GM23338 (cell line): ENCODE measurements around the gene LINGO4. TPM values are rescaled to one million over a fixed set of nuclear protein-coding genes. Genes with fewer than 3 reads are reported as not detected.

ENCODE experiments used
- ATAC-seq: fragments of 200-7000 bp; cut with Tn5 transposase; 3 replicates; pipeline ENCODE4 v1.9.1; 2020
- DNase-seq: peaks from one replicate; pipeline ENCODE4 v3.0.0-alpha.2; 2015; ENCODE audit warnings: low spot score
- H2AFZ ChIP-seq: fragments of 200-600 bp; sonication (generic); 2 replicates; pipeline ENCODE4 v1.8.0; 2016; ENCODE audit warnings: antibody characterized with exemption, mild to moderate bottlenecking, moderate library complexity
- H3F3A ChIP-seq: fragments of 200-600 bp; sonication (generic); replicated peaks from 2 replicates; pipeline ENCODE4 v1.8.0; 2017; ENCODE audit warnings: antibody characterized with exemption, mixed run types, low read depth
- H3K27ac ChIP-seq: fragments of 200-600 bp; sonication (generic); 2 replicates; pipeline ENCODE4 v1.6.1; 2016; ENCODE audit warnings: low read depth
- H3K27me3 ChIP-seq: fragments of 200-600 bp; sonication (generic); 2 replicates; pipeline ENCODE4 v1.8.0; 2016; ENCODE audit warnings: mild to moderate bottlenecking, mixed run types, moderate library complexity; ENCODE audit not compliant: insufficient read depth
- H3K36me3 ChIP-seq: fragments of 200-600 bp; sonication (generic); 2 replicates; pipeline ENCODE4 v1.8.0; 2016; ENCODE audit warnings: mild to moderate bottlenecking; ENCODE audit not compliant: insufficient read depth
- H3K4me1 ChIP-seq: fragments of 200-600 bp; sonication (generic); 2 replicates; pipeline ENCODE4 v1.8.0; 2016; ENCODE audit warnings: mild to moderate bottlenecking, moderate library complexity; ENCODE audit not compliant: insufficient read depth
- H3K4me2 ChIP-seq: fragments of 200-600 bp; sonication (generic); 2 replicates; pipeline ENCODE4 v1.7.1; 2017; ENCODE audit warnings: mixed run types
- H3K4me3 ChIP-seq: fragments of 200-600 bp; sonication (generic); 2 replicates; pipeline ENCODE4 v1.6.1; 2016; ENCODE audit warnings: mixed run types
- H3K79me2 ChIP-seq: fragments of 200-600 bp; sonication (generic); replicated peaks from 2 replicates; pipeline ENCODE4 v1.8.0; 2017; ENCODE audit warnings: mild to moderate bottlenecking; ENCODE audit not compliant: insufficient read depth
- H3K9me2 ChIP-seq: fragments of 200-600 bp; sonication (generic); 2 replicates; pipeline ENCODE4 v1.8.0; 2017; ENCODE audit not compliant: insufficient read depth
- H4K20me1 ChIP-seq: fragments of 200-600 bp; sonication (generic); replicated peaks from 2 replicates; pipeline ENCODE4 v1.8.0; 2017; ENCODE audit warnings: mild to moderate bottlenecking; ENCODE audit not compliant: insufficient read depth
- H3K27ac Mint-ChIP-seq: 2 replicates; pipeline ENCODE4 v1.8.0; 2020; ENCODE audit warnings: inconsistent platforms, mild to moderate bottlenecking, moderate library complexity, mixed read lengths
- H3K27me3 Mint-ChIP-seq: 3 replicates; pipeline ENCODE4 v1.8.0; 2022; ENCODE audit warnings: low read depth, mild to moderate bottlenecking, moderate library complexity, mixed read lengths, inconsistent platforms; ENCODE audit not compliant: insufficient read depth, poor library complexity
- H3K36me3 Mint-ChIP-seq: 3 replicates; pipeline ENCODE4 v1.8.0; 2021; ENCODE audit warnings: low read depth, mild to moderate bottlenecking, inconsistent platforms, moderate library complexity, mixed read lengths
- H3K4me1 Mint-ChIP-seq: 3 replicates; pipeline ENCODE4 v1.8.0; 2020; ENCODE audit warnings: mild to moderate bottlenecking, inconsistent platforms, mixed read lengths
- H3K4me3 Mint-ChIP-seq: 3 replicates; pipeline ENCODE4 v1.8.0; 2021; ENCODE audit warnings: moderate library complexity, mild to moderate bottlenecking, inconsistent platforms, mixed read lengths
- H3K9me3 Mint-ChIP-seq: 3 replicates; pipeline ENCODE4 v1.8.0; 2020; ENCODE audit warnings: moderate library complexity, mild to moderate bottlenecking, inconsistent platforms, mixed read lengths
- EZH2 ChIP-seq: fragments of 200-600 bp; sonication (generic); IDR thresholded peaks from one replicate; pipeline ENCODE4 v1.8.0; 2017; ENCODE audit warnings: antibody characterized with exemption, mild to moderate bottlenecking, low read depth; ENCODE audit not compliant: unreplicated experiment
- EZH2phosphoT487 ChIP-seq: fragments of 200-600 bp; sonication (generic); IDR thresholded peaks from one replicate; pipeline ENCODE4 v1.8.1; 2018; ENCODE audit warnings: antibody characterized with exemption; ENCODE audit not compliant: unreplicated experiment
- JUNB ChIP-seq: IDR thresholded peaks from one replicate; pipeline ENCODE4 v1.6.1; 2016; ENCODE audit warnings: antibody characterized with exemption; ENCODE audit not compliant: unreplicated experiment
- NANOG ChIP-seq: IDR thresholded peaks from 2 replicates; pipeline ENCODE4 v1.6.1; 2016; ENCODE audit warnings: antibody characterized with exemption, borderline replicate concordance
- STAT1 ChIP-seq: IDR thresholded peaks from one replicate; pipeline ENCODE4 v1.6.1; 2016; ENCODE audit warnings: antibody characterized with exemption; ENCODE audit not compliant: unreplicated experiment
- ZNF331 ChIP-seq: fragments of 250-450 bp; sonication (Bioruptor Pico); IDR thresholded peaks from 2 replicates; pipeline ENCODE4 v1.5.0; 2020; ENCODE audit warnings: low read depth, mild to moderate bottlenecking, moderate library complexity
- polyA plus RNA-seq: library from polyadenylated mRNA; unstranded; fragments of >200 nt; fragmentation: Nextera tagmentation; extraction: Ambion mirVana; gene quantifications from 2 replicates; pipeline ENCODE4 v1.2.1, GENCODE V29; 2016
- total RNA-seq: library from RNA; depleted of rRNA; stranded (reverse); fragments of >200 nt; shearing (Covaris generic); gene quantifications from 2 replicates; pipeline ENCODE4 v1.2.3, GENCODE V29; 2014
- TF ChIP-seq, protein P1 (sequence below), 2 experiments: fragments of 200-600 bp in 1 of 2; sonication (generic) in 1 of 2; conservative IDR thresholded peaks; 2 replicates each; pipeline versions ENCODE4 v1.5.1 to v1.6.1; 2016 to 2017; ENCODE audit warnings: antibody characterized with exemption in 2 of 2, low read depth in 2 of 2, mild to moderate bottlenecking in 2 of 2, moderate library complexity in 1 of 2
- TF ChIP-seq, protein P2 (sequence below): IDR thresholded peaks from one replicate; pipeline ENCODE4 v1.6.1; 2018; ENCODE audit warnings: antibody characterized with exemption; ENCODE audit not compliant: unreplicated experiment
- TF ChIP-seq, protein P3 (sequence below): fragments of 250-450 bp; sonication (Bioruptor Pico); IDR thresholded peaks from 2 replicates; pipeline ENCODE4 v1.5.0; 2020; ENCODE audit warnings: mild to moderate bottlenecking, moderate library complexity
- TF ChIP-seq, protein P4 (sequence below): IDR thresholded peaks from 2 replicates; pipeline ENCODE4 v1.6.1; 2016; ENCODE audit warnings: antibody characterized with exemption

Gene LINGO4
- total and polyA plus RNA-seq, 2 experiments from 2014 or later: not detected

DNA sequence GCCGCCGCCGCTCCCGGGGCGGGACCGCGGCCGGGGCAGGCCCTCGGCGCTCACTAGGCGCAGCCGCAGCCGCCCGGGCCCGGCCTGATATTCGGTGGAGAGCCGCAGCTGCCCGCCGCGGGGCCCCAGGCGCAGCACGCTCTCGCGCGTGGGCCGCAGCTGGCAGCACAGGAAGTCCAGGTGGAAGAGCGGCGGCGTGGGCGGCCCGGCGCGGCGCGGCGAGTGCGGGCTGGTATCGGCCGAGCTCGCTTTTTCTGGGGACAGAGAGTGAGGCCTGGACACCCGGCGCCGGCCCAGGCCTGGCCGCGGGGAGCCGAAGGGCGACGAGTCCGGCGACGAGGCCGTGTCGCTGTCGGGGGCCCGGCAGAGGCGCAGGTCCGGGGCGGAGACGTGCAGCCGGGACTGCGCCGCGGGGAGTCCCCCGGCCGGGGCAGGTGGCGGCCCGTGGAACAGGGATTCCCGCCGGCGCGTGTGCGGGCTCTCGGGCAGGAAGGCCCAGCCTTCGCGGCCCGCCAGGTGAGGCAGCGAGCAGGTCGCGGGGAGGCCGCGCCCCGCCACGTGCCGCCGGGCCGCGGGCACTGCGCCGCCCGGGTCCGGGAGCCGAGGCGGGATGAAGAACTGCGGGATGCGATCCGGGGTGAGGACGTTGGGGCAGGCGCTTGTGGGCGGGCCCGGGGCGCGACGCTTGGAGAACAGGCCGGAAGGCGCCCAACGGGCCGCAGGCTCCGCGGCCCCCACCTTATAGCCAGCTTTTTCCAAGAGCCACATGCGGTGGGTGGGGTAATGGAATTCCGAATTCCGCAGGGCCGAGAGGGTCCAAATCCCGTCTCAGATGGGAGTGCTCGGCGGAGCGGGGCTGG lies 33.2 kb upstream of the LINGO4 start:
- Histone ChIP-seq H3K9me2 (no peaks in the 10 kb centered on the region), H3K4me1 (peaks cover 21% of the 10 kb centered on the region), H3K27me3 (peaks cover 45% of the 10 kb centered on the region), H3K79me2 (no peaks in the 10 kb centered on the region), H3K27ac (no peak overlapping the region), H2AFZ (peak overlapping the region; percentile 99), H3K36me3 (no peaks in the 10 kb centered on the region), H3F3A (peaks cover 5% of the 10 kb centered on the region; the same call in 1 of the 2 replicates), H3K4me3 (peak overlapping the region; percentile 84), H4K20me1 (no peaks in the 10 kb centered on the region), H3K4me2 (peak overlapping the region; percentile 96)
- peak; percentile 76 for DNase-seq
- ATAC-seq: peak; percentile 18
- H3K27ac Mint-ChIP-seq: no peak overlapping the region
- H3K27me3 Mint-ChIP-seq: peaks cover 30% of the 10 kb centered on the region
- H3K9me3 Mint-ChIP-seq: peaks cover 4% of the 10 kb centered on the region; the same call in 2 of the 3 replicates
- peak overlapping the region; percentile 86 for H3K4me3 Mint-ChIP-seq
- H3K4me1 Mint-ChIP-seq: peaks cover 25% of the 10 kb centered on the region
- TF ChIP-seq, protein P1, sequence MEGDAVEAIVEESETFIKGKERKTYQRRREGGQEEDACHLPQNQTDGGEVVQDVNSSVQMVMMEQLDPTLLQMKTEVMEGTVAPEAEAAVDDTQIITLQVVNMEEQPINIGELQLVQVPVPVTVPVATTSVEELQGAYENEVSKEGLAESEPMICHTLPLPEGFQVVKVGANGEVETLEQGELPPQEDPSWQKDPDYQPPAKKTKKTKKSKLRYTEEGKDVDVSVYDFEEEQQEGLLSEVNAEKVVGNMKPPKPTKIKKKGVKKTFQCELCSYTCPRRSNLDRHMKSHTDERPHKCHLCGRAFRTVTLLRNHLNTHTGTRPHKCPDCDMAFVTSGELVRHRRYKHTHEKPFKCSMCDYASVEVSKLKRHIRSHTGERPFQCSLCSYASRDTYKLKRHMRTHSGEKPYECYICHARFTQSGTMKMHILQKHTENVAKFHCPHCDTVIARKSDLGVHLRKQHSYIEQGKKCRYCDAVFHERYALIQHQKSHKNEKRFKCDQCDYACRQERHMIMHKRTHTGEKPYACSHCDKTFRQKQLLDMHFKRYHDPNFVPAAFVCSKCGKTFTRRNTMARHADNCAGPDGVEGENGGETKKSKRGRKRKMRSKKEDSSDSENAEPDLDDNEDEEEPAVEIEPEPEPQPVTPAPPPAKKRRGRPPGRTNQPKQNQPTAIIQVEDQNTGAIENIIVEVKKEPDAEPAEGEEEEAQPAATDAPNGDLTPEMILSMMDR (conservative IDR thresholded peaks at IDR 0.05; ENCODE audit: low read depth in 2 of 2): no peak
- TF ChIP-seq EZH2 (no peak), STAT1 (no peak), JUNB (no peak), ZNF331 (CRISPR knock-in tag) (no peak), EZH2phosphoT487 (no peak), NANOG (no peak)
- TF ChIP-seq, protein P2, sequence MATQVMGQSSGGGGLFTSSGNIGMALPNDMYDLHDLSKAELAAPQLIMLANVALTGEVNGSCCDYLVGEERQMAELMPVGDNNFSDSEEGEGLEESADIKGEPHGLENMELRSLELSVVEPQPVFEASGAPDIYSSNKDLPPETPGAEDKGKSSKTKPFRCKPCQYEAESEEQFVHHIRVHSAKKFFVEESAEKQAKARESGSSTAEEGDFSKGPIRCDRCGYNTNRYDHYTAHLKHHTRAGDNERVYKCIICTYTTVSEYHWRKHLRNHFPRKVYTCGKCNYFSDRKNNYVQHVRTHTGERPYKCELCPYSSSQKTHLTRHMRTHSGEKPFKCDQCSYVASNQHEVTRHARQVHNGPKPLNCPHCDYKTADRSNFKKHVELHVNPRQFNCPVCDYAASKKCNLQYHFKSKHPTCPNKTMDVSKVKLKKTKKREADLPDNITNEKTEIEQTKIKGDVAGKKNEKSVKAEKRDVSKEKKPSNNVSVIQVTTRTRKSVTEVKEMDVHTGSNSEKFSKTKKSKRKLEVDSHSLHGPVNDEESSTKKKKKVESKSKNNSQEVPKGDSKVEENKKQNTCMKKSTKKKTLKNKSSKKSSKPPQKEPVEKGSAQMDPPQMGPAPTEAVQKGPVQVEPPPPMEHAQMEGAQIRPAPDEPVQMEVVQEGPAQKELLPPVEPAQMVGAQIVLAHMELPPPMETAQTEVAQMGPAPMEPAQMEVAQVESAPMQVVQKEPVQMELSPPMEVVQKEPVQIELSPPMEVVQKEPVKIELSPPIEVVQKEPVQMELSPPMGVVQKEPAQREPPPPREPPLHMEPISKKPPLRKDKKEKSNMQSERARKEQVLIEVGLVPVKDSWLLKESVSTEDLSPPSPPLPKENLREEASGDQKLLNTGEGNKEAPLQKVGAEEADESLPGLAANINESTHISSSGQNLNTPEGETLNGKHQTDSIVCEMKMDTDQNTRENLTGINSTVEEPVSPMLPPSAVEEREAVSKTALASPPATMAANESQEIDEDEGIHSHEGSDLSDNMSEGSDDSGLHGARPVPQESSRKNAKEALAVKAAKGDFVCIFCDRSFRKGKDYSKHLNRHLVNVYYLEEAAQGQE: no peak
- TF ChIP-seq, protein P3, sequence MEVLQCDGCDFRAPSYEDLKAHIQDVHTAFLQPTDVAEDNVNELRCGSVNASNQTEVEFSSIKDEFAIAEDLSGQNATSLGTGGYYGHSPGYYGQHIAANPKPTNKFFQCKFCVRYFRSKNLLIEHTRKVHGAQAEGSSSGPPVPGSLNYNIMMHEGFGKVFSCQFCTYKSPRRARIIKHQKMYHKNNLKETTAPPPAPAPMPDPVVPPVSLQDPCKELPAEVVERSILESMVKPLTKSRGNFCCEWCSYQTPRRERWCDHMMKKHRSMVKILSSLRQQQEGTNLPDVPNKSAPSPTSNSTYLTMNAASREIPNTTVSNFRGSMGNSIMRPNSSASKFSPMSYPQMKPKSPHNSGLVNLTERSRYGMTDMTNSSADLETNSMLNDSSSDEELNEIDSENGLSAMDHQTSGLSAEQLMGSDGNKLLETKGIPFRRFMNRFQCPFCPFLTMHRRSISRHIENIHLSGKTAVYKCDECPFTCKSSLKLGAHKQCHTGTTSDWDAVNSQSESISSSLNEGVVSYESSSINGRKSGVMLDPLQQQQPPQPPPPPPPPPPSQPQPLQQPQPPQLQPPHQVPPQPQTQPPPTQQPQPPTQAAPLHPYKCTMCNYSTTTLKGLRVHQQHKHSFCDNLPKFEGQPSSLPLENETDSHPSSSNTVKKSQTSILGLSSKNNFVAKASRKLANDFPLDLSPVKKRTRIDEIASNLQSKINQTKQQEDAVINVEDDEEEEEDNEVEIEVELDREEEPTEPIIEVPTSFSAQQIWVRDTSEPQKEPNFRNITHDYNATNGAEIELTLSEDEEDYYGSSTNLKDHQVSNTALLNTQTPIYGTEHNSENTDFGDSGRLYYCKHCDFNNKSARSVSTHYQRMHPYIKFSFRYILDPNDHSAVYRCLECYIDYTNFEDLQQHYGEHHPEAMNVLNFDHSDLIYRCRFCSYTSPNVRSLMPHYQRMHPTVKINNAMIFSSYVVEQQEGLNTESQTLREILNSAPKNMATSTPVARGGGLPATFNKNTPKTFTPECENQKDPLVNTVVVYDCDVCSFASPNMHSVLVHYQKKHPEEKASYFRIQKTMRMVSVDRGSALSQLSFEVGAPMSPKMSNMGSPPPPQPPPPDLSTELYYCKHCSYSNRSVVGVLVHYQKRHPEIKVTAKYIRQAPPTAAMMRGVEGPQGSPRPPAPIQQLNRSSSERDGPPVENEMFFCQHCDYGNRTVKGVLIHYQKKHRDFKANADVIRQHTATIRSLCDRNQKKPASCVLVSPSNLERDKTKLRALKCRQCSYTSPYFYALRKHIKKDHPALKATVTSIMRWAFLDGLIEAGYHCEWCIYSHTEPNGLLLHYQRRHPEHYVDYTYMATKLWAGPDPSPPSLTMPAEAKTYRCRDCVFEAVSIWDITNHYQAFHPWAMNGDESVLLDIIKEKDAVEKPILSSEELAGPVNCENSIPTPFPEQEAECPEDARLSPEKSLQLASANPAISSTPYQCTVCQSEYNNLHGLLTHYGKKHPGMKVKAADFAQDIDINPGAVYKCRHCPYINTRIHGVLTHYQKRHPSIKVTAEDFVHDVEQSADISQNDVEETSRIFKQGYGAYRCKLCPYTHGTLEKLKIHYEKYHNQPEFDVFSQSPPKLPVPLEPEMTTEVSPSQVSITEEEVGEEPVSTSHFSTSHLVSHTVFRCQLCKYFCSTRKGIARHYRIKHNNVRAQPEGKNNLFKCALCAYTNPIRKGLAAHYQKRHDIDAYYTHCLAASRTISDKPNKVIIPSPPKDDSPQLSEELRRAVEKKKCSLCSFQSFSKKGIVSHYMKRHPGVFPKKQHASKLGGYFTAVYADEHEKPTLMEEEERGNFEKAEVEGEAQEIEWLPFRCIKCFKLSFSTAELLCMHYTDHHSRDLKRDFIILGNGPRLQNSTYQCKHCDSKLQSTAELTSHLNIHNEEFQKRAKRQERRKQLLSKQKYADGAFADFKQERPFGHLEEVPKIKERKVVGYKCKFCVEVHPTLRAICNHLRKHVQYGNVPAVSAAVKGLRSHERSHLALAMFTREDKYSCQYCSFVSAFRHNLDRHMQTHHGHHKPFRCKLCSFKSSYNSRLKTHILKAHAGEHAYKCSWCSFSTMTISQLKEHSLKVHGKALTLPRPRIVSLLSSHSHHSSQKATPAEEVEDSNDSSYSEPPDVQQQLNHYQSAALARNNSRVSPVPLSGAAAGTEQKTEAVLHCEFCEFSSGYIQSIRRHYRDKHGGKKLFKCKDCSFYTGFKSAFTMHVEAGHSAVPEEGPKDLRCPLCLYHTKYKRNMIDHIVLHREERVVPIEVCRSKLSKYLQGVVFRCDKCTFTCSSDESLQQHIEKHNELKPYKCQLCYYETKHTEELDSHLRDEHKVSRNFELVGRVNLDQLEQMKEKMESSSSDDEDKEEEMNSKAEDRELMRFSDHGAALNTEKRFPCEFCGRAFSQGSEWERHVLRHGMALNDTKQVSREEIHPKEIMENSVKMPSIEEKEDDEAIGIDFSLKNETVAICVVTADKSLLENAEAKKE (CRISPR knock-in tag): no peak
- TF ChIP-seq, protein P4, sequence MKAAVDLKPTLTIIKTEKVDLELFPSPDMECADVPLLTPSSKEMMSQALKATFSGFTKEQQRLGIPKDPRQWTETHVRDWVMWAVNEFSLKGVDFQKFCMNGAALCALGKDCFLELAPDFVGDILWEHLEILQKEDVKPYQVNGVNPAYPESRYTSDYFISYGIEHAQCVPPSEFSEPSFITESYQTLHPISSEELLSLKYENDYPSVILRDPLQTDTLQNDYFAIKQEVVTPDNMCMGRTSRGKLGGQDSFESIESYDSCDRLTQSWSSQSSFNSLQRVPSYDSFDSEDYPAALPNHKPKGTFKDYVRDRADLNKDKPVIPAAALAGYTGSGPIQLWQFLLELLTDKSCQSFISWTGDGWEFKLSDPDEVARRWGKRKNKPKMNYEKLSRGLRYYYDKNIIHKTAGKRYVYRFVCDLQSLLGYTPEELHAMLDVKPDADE: no peak
- H3K36me3 Mint-ChIP-seq: no peaks in the 10 kb centered on the region
